Left lung (tissue), 10 donors: ENCODE measurements around the gene CRABP2. TPM values are rescaled to one million over a fixed set of nuclear protein-coding genes. Genes with fewer than 3 reads are reported as not detected.

Experiments used
- ATAC-seq: fragments of 200-7000 bp; cut with Tn5 transposase; one replicate; pipeline ENCODE4 v1.9.1; 2020; ENCODE audit warnings: moderate library complexity
- DNase-seq, 4 donors: peaks; one replicate each; pipeline ENCODE4 v3.0.0-alpha.2; 2013 to 2020
- H3K27ac ChIP-seq, 2 donors: fragments of 200-600 bp; sonication (generic) in 1 of 2; one replicate each; pipeline versions ENCODE4 v1.5.0 to v1.8.0; 2020 to 2021
- H3K27me3 ChIP-seq, 2 donors: fragments of 200-600 bp; sonication (generic) in 1 of 2; one replicate each; pipeline versions ENCODE4 v1.5.0 to v1.8.0; 2020 to 2021
- H3K36me3 ChIP-seq, 2 donors: fragments of 200-600 bp; sonication (generic) in 1 of 2; one replicate each; pipeline versions ENCODE4 v1.5.0 to v1.8.0; 2020 to 2021
- H3K4me1 ChIP-seq, 2 donors: fragments of 200-600 bp; one replicate each; pipeline ENCODE4 v1.8.0; 2021
- H3K4me3 ChIP-seq, 2 donors: fragments of 200-600 bp; sonication (generic) in 1 of 2; one replicate each; pipeline versions ENCODE4 v1.5.0 to v1.8.0; 2020 to 2021; ENCODE audit warnings: mild to moderate bottlenecking in 1 of 2
- H3K9me3 ChIP-seq, 2 donors: fragments of 200-600 bp; sonication (generic) in 1 of 2; one replicate each; pipeline versions ENCODE4 v1.5.0 to v1.8.0; 2020 to 2021
- CTCF ChIP-seq, 2 donors: fragments of 200-600 bp; sonication (generic) in 1 of 2; IDR thresholded peaks; one replicate each; pipeline versions ENCODE4 v1.5.0 to v1.8.0; 2021; ENCODE audit warnings: antibody characterized with exemption in 2 of 2
- intact Hi-C, 2 donors: fragments of 100-400 bp; cut with DNase I; formaldehyde crosslinking; loops; one replicate each; pipeline versions ENCODE4 v1.11.2 to v1.14.2; 2022
- polyA plus RNA-seq, 6 donors: library from polyadenylated mRNA; unstranded; fragments of 120-200 nt; gene quantifications; one replicate each; pipeline ENCODE4 v1.2.1, GENCODE V29; 2013; ENCODE audit not compliant: insufficient read length in 6 of 6
- total RNA-seq, 2 donors: library from RNA; stranded (reverse); fragmentation: NEBNext Ultra II Directional; extraction: Animal tissue kit (Norgen Biotek cat#: 25700); gene quantifications; one replicate each; pipeline ENCODE4 v1.2.1, GENCODE V29; 2021
- donor health status: DM: no; HTN: yes; CAD: no.
- donor health status: DM: no; HTN: no; CAD: no.

The CRABP2 gene
- total and polyA plus RNA-seq, 8 donors = 2.7 to 154 (median 98.4) TPM

- DNase-seq (peak; percentile 94 to 100 (median 98)), ATAC-seq (peak; percentile 84)
- TF ChIP-seq CTCF (IDR thresholded peaks at IDR 0.05) = no peak
- Histone ChIP-seq H3K36me3 (no peaks in the 10 kb centered on the region), H3K4me1 (peaks cover 34 to 53% of the 10 kb centered on the region in 2 donors), H3K9me3 (no peaks in the 10 kb centered on the region), H3K4me3 (peak overlapping the region; percentile 63 to 97), H3K27ac (peak overlapping the region; percentile 98), H3K27me3 (no peaks in the 10 kb centered on the region)
- intact Hi-C loops = no loop called here
Observed at GRCh38 chr1:156751757-156752481, 46.5 kb upstream of the CRABP2 start.

- Histone ChIP-seq H3K4me3 (peak within 1 kb of the TSS; percentile 63 to 97), H3K9me3 (no peaks in the 10 kb centered on the region), H3K27ac (peak within 1 kb of the TSS; percentile 98), H3K36me3 (no peaks in the 10 kb centered on the region), H3K4me1 (peaks cover 37 to 58% of the 10 kb centered on the region in 2 donors), H3K27me3 (no peaks in the 10 kb centered on the region)
- DNase-seq (no peak), ATAC-seq (no peak)
- TF ChIP-seq CTCF (IDR thresholded peaks at IDR 0.05) = no peak
- intact Hi-C loops = no loop called here
Observed at GRCh38 chr1:156751451-156751756, 46.0 kb upstream of the CRABP2 start, which contains the start of gene HDGF. Gene HDGF, minus strand, starts transcription at chr1:156751675. Its CDS starts 246 bp downstream, at chr1:156751429.

GRCh38 chr1:156750711-156751450 is 45.5 kb upstream of the CRABP2 start:
- DNase-seq = peak in 2 of 4 donors; percentile 62 to 91

GRCh38 chr1:156750191-156750672 is 44.8 kb upstream of the CRABP2 start:
- peak overlapping the region; percentile 63 to 97 for H3K4me3 ChIP-seq
- intact Hi-C loops = no loop called here
- peaks cover 0 to 3% of the 10 kb centered on the region in 2 donors for H3K36me3 ChIP-seq
- H3K27ac ChIP-seq = peak overlapping the region; percentile 98
- no peak for TF ChIP-seq CTCF (IDR thresholded peaks at IDR 0.05)
- H3K27me3 ChIP-seq = no peaks in the 10 kb centered on the region
- DNase-seq (peak in 2 of 4 donors; percentile 67 to 80), ATAC-seq (peak; percentile 13)
- H3K9me3 ChIP-seq = no peaks in the 10 kb centered on the region
- H3K4me1 ChIP-seq = peaks cover 44 to 70% of the 10 kb centered on the region in 2 donors

More at GRCh38 chr1:156750711-156751450, 45.5 kb upstream of the CRABP2 start:
- Histone ChIP-seq H3K4me3 (peak overlapping the region; percentile 63 to 97), H3K36me3 (no peaks in the 10 kb centered on the region), H3K27ac (peak overlapping the region; percentile 98), H3K27me3 (no peaks in the 10 kb centered on the region), H3K4me1 (peaks cover 42 to 63% of the 10 kb centered on the region in 2 donors), H3K9me3 (no peaks in the 10 kb centered on the region)
- intact Hi-C loops = no loop called here
- ATAC-seq = peak; percentile 2
- no peak for TF ChIP-seq CTCF (IDR thresholded peaks at IDR 0.05)
